ENCODE data around the gene COQ5. TPM values are rescaled to one million over a fixed set of nuclear protein-coding genes. Genes with fewer than 3 reads are reported as not detected.

Gene COQ5
- total RNA-seq, 1 donor from 2014 or later, result 24.1 TPM

GRCh38 chr12:120504587-120504986 lies 24.4 kb downstream of the COQ5 start:
- Histone ChIP-seq H3K4me3 (no peak overlapping the region), H3K27ac (no peak overlapping the region), H3K36me3 (peaks cover 91% of the 10 kb centered on the region), H3K27me3 (ENCODE audit: low read depth) (no peaks in the 10 kb centered on the region), H3K4me1 (no peaks in the 10 kb centered on the region), H3K9me3 (no peaks in the 10 kb centered on the region)
- intact Hi-C loops (cut with DNase I), result no loop called here
- ATAC-seq, result no peak
- no peak for TF ChIP-seq CTCF (IDR thresholded peaks at IDR 0.05)
- no peak for DNase-seq

- no peaks in the 10 kb centered on the region for H3K9me3 ChIP-seq
- no peak overlapping the region for H3K27ac ChIP-seq
- no peaks in the 10 kb centered on the region for H3K27me3 ChIP-seq (ENCODE audit: low read depth)
- intact Hi-C loops (cut with DNase I), result no loop called here
- ATAC-seq, result no peak
- peaks cover 74% of the 10 kb centered on the region for H3K36me3 ChIP-seq
- H3K4me1 ChIP-seq, result peaks cover 14% of the 10 kb centered on the region
- DNase-seq, result no peak
- H3K4me3 ChIP-seq, result no peak overlapping the region
- TF ChIP-seq CTCF (IDR thresholded peaks at IDR 0.05), result no peak
Observed at GRCh38 chr12:120500581-120500980, 28.4 kb downstream of the COQ5 start.

GRCh38 chr12:120498870-120499515 lies 30.0 kb downstream of the COQ5 start:
- intact Hi-C loops (cut with DNase I), result no loop called here

GRCh38 chr12:120497524-120498150 lies 31.3 kb downstream of the COQ5 start:
- ATAC-seq (no peak), DNase-seq (no peak)
- Histone ChIP-seq H3K36me3 (peaks cover 46% of the 10 kb centered on the region), H3K4me3 (peak overlapping the region; percentile 93), H3K27me3 (ENCODE audit: low read depth) (no peaks in the 10 kb centered on the region), H3K27ac (peak overlapping the region; percentile 81), H3K9me3 (no peaks in the 10 kb centered on the region), H3K4me1 (peaks cover 24% of the 10 kb centered on the region)
- intact Hi-C loops (cut with DNase I), result no loop called here
- no peak for TF ChIP-seq CTCF (IDR thresholded peaks at IDR 0.05)

More at GRCh38 chr12:120498870-120499515, 30.0 kb downstream of the COQ5 start:
- Histone ChIP-seq H3K9me3 (no peaks in the 10 kb centered on the region), H3K27ac (no peak overlapping the region), H3K4me3 (no peak overlapping the region), H3K36me3 (peaks cover 59% of the 10 kb centered on the region), H3K27me3 (ENCODE audit: low read depth) (no peaks in the 10 kb centered on the region), H3K4me1 (peaks cover 24% of the 10 kb centered on the region)
- ATAC-seq, result no peak
- no peak for DNase-seq
- no peak for TF ChIP-seq CTCF (IDR thresholded peaks at IDR 0.05)

- peak overlapping the region; percentile 93 for H3K4me3 ChIP-seq
- H3K9me3 ChIP-seq, result no peaks in the 10 kb centered on the region
- TF ChIP-seq CTCF (IDR thresholded peaks at IDR 0.05), result no peak
- peak overlapping the region; percentile 81 for H3K27ac ChIP-seq
- H3K27me3 ChIP-seq (ENCODE audit: low read depth), result no peaks in the 10 kb centered on the region
- H3K36me3 ChIP-seq, result peaks cover 41% of the 10 kb centered on the region
- intact Hi-C loops (cut with DNase I), result no loop called here
- H3K4me1 ChIP-seq, result peaks cover 24% of the 10 kb centered on the region
- ATAC-seq (peak; percentile 77 to 83), DNase-seq (peak; percentile 79)
Observed at GRCh38 chr12:120496413-120497340, 32.3 kb downstream of the COQ5 start.

Data from lower lobe of right lung (tissue), 2 donors.